Measurements from ENCODE around the gene RBM20.

GRCh38 chr10:110861476-110861875, 217.3 kb downstream of the RBM20 start:
- TF ChIP-seq POLR2AphosphoS5 (IDR thresholded peaks at IDR 0.05; ENCODE audit: low read depth) (no peak), CTCF (IDR thresholded peaks at IDR 0.05; ENCODE audit: insufficient read depth, low read length) (no peak), REST (IDR thresholded peaks at IDR 0.05; ENCODE audit: insufficient replicate concordance, low read depth) (no peak)
